DMS114 treated with DMSO at 0.1 percent for 48 hours (cell line): Measurements from ENCODE around the gene ATP8B4.
"Not testable (repeated sequence)": the region's sequence is repeated elsewhere in the genome, so short reads cannot be mapped to it uniquely, and the experiment has no call there.

Source experiments
- DNase-seq: peaks from one replicate; lab custom pipeline; 2025; ENCODE audit not compliant: unreplicated experiment; lab: John Stamatoyannopoulos, UW

The ATP8B4 gene, protein sequence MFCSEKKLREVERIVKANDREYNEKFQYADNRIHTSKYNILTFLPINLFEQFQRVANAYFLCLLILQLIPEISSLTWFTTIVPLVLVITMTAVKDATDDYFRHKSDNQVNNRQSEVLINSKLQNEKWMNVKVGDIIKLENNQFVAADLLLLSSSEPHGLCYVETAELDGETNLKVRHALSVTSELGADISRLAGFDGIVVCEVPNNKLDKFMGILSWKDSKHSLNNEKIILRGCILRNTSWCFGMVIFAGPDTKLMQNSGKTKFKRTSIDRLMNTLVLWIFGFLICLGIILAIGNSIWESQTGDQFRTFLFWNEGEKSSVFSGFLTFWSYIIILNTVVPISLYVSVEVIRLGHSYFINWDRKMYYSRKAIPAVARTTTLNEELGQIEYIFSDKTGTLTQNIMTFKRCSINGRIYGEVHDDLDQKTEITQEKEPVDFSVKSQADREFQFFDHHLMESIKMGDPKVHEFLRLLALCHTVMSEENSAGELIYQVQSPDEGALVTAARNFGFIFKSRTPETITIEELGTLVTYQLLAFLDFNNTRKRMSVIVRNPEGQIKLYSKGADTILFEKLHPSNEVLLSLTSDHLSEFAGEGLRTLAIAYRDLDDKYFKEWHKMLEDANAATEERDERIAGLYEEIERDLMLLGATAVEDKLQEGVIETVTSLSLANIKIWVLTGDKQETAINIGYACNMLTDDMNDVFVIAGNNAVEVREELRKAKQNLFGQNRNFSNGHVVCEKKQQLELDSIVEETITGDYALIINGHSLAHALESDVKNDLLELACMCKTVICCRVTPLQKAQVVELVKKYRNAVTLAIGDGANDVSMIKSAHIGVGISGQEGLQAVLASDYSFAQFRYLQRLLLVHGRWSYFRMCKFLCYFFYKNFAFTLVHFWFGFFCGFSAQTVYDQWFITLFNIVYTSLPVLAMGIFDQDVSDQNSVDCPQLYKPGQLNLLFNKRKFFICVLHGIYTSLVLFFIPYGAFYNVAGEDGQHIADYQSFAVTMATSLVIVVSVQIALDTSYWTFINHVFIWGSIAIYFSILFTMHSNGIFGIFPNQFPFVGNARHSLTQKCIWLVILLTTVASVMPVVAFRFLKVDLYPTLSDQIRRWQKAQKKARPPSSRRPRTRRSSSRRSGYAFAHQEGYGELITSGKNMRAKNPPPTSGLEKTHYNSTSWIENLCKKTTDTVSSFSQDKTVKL

GRCh38 chr15:50119063-50120040 is at the start of gene ATP8B4:
Gene ATP8B4, minus strand, starts transcription at chr15:50119233. Its CDS starts 12,267 bp downstream, at chr15:50106966.
- no peak for DNase-seq

GRCh38 chr15:50168379-50168778 is 49.3 kb upstream of the ATP8B4 start:
- no peak for DNase-seq

DNA sequence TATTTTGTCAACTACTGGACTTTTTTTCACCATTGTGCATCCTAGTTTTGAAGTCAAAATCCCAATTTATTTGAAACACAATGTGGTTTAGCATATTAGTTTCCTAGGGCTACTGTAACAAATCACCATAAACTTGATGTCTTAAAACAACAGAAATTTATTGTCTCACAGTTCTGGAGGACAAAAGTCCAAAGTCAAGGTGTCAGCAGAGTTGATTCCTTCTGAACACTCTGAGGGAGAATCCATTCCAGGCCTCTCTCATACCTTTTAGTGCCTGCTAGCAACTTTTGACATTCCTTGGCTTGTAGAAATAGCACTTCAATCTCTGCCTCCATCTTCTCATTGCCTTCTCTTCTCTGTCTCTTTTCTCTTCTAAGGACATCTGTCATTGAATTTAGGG is 48.1 kb upstream of the ATP8B4 start:
- DNase-seq, result no peak

- no peak for DNase-seq
These were observed 47.2 kb upstream of the ATP8B4 start for GRCh38 chr15:50166216-50166615.

DNA sequence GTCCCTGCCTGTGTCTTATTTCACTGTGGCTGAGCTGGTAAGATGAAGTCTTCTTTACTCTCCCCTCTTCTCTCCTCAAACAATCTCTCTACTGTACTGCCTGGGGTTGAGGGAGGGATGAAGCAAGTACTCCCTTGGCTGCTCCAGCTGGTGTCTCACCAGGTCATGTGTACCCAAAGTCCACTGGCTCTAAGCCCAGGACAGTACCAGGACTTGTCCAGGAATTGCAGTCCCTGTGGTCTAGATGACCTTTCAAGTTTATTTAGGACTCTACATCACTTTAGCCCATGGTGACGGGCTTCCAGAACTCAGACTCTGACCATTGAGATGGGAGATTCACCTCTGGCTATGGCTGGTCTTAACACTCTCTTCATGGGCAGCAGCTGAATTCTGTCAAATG is 45.4 kb upstream of the ATP8B4 start:
- DNase-seq, result no peak

- DNase-seq, result no peak
These were observed 44.8 kb upstream of the ATP8B4 start for GRCh38 chr15:50163719-50164410.

DNA sequence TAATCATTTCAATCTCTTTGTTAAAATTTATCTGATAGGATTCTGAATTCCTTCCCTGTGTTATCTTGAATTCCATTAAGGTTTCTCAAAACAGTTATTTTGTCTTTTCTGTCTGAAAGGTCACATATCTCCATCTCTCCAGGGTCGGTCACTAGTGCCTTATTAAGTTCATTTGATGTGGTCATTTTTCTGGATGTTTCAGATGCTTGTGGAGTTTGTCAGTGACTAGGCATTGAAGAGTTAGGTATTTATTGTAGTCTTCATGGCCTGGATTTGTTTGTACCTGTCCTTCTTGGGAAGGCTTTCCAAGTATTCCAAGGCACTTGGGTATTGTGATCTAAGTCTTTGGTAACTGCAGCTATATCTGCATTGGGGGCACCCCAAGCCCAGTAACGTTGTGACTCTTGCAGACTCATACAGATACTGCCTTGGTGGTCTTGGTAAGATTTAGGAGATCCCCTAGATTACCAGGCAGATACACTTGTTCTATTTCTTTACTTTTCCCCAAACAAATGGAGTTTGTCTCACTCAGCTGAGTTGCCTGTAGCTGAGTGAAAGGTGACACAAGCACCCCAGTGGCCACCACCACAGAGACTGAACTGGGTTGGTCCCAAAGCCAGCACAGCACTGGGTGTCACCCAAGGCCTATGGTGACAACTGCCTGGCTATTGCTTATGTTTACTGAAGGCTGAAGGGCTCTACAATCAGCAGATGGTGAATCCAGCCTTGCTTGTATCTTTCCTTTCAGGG is 44.1 kb upstream of the ATP8B4 start:
- no peak for DNase-seq

DNA sequence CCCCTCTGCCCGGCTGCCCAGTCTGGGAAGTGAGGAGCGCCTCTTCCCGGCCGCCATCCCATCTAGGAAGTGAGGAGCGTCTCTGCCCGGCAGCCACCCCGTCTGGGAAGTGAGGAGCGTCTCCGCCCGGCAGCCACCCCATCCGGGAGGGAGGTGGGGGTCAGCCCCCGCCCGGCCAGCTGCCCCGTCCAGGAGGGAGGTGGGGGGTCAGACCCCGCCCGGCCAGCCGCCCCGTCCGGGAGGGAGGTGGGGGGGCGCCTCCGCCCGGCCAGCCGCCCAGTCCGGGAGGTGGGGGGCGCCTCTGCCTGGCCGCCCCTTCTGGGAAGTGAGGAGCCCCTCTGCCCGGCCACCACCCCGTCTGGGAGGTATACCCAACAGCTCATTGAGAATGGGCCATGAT is 39.2 kb upstream of the ATP8B4 start:
- DNase-seq, result not testable (repeated sequence)

- no peak for DNase-seq
These were observed 32.4 kb upstream of the ATP8B4 start for GRCh38 chr15:50151476-50151875.

- no peak for DNase-seq
These were observed 31.8 kb upstream of the ATP8B4 start for GRCh38 chr15:50150851-50151250.

DNA sequence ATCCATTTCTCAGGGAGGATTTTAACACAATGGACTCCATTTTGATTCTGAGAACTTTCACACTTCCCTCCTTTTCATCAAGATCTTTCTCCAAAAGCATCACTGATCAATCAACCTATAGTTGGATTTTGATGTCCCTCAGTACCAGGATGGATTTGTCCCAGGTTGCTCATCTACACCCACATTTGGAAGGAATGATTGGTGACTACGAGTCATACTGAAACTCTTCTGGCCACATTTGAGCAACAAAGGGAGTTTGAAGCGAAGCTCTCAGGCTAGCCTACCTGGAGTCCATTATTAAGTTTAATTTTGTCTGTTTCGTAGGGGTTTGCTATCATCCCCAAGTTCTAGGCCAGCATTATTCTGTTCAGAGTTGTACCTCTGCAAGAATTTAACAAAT is 31.3 kb upstream of the ATP8B4 start:
- no peak for DNase-seq

- DNase-seq, result no peak
These were observed 30.1 kb upstream of the ATP8B4 start for GRCh38 chr15:50149090-50149489.

GRCh38 chr15:50148362-50148963 is 29.4 kb upstream of the ATP8B4 start:
- peak; percentile 44 for DNase-seq

DNA sequence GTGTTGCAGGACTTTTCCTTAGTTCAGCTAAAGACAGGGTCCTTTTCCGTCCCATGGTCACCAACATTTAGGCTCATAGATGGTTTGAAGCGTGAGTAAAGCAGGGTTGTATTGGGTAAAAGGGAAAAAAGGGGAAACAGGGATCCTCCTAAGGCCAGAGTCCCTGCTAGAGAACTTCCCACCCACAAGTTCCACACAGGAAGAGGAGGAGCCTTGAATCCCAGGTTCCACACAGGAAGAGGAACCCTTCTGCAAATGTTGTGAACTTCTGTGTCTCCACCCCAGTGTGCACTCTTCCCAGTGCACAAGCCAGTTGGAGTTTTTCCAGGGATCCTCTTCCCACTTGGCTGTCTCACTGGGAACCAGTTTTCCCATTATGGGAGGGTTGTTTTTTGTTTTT is 27.6 kb upstream of the ATP8B4 start:
- no peak for DNase-seq

DNA sequence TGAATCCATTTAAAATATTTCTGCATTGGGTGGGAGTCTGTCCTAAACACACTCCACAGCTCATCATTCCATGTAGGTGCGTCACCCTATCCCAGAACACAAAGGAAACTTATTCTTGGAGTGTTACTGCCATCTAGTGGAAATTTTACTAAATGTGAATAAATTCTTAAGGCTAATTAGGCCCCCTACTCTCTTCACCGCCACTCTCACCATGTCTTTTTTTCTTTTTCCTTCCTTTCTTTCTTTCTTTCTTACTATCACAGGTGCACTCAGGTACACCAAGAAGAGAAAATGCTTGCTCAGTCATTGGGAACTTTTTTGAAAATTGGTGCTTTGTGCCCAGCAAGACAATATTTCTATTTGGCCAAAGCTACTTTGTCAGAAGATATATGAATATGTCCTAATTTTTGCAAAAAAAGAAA is 26.4 kb upstream of the ATP8B4 start:
- DNase-seq, result peak; percentile 74

DNA sequence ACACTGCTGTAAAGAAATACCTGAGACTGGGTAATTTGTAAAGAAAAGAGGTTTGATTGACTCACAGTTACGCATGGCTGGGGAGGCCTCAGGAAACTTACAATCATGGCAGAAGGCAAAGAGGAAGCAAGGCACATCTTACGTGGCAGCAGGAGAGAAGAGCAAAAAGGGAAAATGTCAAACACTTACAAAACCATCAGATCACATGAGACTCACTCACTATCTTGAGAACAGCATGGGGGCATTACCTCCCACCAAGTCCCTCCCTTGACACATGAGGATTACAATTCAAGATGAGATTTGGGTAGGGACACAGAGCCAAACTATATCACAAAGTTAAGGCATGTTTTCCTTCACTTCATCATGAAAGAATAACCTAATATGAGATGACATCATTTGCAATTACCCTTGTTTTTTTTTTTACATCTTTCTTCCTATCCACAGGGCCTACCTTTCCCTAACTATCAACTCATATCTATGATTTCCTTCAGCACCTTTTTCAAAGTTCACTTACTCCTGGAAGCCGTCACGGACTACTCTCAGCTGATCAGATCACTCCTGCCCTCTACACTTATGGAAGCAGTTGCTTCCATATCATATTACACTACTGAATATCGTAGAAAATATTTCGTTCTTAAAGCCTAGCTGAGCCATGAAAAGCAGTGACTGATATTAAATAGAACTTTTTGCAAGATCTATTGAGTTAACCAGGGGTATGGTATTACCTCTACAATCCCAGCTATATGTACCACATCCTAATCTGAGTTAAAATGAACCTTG is 25.5 kb upstream of the ATP8B4 start:
- DNase-seq, result no peak

GRCh38 chr15:50143255-50143860 is 24.3 kb upstream of the ATP8B4 start:
- no peak for DNase-seq
